GM18508 (cell line): ENCODE measurements around the gene PBRM1.

ENCODE experiments used
- ATAC-seq: cut with Tn5 transposase; IDR thresholded peaks from one replicate; pipeline ENCODE4 v1.9.1; 2021; ENCODE audit warnings: moderate number of reproducible peaks; ENCODE audit not compliant: insufficient read depth, unreplicated experiment

PBRM1 gene

DNA sequence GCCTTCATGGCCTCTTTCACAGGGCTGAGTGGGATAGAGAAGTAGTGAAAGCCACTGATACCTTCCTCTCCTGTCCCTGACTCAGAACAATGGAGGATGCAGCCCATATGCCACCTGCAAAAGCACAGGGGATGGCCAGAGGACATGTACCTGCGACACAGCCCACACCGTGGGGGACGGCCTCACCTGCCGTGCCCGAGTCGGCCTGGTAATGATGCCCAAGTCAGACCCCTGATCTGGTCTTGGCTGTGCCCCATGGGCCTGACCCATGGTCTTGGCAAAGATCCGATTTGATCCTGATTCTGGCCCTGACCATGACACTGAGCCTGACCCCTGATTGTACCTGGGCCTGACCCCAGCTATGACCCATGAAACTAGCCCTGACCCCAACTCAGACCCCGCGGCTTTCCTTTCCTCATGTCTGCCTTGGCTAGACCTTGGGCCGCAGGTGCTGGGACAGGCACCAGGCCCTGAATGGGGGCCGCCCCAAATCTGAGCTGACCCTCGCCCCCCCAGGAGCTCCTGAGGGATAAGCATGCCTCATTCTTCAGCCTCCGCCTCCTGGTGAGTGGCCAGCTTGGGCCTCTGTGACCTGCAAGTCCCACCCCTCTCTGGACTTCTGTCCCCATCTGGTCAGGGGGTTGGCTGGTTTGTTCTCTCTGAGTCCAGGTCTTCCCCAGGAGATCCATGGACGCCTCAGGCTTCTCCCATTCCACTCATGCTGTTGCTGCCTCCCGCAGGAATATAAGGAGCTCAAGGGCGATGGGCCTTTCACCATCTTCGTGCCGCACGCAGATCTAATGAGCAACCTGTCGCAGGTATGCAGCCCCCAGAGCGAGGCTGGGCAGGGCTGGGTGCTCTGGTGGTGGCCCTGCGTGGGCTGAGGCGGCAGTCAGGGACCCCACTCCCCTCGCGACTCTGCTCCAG is 167.7 kb downstream of the PBRM1 start:
- ATAC-seq = no peak

DNA sequence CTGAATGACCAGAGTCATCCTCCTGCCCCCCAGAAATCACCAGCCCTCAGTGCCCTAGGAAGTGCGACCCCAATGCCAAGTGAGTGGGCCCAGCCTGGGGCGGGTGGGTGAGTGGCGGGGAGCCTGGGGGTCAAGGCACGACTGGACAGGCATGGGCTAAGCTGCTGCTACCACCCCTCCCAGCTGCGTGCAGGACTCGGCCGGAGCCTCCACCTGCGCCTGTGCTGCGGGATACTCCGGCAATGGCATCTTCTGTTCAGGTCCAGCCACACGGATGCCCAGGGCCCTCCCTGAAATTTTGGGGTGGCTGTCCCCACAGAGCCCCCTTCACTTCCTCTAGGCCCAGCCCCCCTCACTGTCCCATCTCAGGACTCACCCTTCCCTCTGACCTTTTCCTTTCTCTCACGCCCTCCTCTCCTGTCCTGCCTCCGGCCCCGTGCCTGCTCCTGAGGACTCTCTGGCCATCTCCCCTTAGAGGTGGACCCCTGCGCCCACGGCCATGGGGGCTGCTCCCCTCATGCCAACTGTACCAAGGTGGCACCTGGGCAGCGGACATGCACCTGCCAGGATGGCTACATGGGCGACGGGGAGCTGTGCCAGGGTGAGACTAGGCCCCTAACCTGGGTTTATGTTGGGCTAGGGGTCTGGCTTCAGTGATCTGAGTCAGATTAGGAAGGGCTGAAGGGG is 169.1 kb downstream of the PBRM1 start:
- no peak for ATAC-seq

DNA sequence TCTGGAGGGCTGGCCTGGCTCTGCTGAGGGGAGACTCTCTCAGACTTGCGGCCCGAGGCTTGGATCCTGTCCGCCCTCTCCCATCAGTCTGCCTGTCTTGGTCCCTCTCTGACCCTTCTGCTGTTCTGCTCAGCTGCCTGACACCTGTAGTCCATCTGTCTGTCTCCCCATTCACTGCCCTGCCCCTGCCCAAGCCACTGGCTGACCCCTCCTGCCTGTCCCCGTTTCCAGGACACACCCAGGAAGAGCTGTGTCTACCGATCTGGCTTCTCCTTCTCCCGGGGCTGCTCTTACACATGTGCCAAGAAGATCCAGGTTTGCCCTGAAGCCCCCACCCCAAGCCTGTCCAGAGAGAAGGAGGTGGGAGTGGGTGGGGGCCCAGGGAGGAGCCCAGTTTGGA is 170.5 kb downstream of the PBRM1 start:
- ATAC-seq = no peak

DNA sequence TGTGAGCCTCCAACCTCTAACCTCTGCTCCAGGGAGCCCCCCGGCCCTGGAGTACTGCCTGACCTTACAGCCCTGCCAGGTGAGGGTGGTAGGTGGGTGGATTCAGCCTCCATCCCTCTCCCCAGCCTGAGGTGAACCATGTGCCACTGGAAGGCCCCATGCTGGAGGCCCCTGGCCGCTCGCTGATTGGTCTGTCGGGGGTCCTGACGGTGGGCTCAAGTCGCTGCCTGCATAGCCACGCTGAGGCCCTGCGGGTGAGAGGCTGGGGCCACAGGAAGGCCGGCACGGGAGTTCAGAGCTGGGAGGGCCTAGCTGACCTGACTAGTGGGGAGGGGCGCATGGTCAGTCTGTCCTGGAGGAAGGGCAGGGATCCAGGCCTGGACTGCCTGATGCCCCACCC is 171.1 kb downstream of the PBRM1 start:
- ATAC-seq = no peak

DNA sequence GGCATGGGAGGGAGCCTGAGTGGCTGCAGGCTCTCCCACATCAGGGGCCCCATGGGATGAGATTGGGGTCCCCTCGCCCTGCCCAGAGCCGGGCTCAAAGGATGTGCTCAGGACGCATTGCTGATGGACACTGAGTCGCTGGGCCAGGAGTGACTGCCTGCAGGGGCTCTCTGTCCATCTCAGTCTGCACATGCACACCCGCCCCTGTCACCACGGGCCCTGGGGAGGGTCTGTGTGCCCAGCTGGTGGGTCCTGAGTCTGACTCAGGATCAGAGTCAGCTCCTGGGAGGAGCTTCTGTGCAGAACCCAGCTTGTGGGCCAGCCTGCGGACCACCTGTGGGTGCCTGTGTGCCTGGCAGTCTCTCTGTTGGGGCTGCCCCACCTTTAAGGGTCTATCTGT is 172.4 kb downstream of the PBRM1 start:
- no peak for ATAC-seq

DNA sequence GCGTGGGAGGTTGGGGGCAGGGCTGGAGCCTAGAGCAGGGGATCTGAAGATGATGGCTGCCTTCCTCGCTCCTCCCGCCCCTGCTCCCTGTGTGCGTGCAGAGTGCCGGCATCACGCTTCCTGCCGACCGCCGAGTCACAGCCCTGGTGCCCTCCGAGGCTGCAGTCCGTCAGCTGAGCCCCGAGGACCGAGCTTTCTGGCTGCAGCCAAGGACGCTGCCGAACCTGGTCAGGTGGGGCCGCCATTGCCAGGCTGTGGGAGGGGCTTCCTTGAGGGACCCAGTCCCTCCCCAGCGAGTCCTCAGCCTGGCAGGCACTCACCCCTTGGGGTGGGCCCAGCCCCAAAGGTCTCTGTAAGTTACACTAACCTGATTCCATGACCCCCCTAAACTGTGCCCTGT is 173.0 kb downstream of the PBRM1 start:
- no peak for ATAC-seq

DNA sequence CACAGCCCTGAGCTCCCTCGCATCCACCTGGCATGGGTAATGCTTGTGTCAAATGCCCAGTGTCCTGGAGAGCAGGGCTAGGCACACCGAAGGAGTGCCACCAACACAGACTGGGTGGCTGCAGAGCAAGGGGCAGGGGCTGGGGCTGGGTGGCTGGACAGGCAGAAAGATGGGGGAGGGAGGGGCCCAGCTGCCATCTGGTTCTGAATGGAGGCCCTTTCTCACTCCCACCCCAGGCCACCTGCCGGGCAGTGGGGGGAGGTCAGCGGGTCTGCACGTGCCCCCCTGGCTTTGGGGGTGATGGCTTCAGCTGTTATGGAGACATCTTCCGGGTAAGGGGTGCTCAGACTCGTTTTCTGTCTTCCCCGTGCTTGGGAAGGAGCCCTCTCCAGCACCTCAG is 173.6 kb downstream of the PBRM1 start:
- no peak for ATAC-seq

DNA sequence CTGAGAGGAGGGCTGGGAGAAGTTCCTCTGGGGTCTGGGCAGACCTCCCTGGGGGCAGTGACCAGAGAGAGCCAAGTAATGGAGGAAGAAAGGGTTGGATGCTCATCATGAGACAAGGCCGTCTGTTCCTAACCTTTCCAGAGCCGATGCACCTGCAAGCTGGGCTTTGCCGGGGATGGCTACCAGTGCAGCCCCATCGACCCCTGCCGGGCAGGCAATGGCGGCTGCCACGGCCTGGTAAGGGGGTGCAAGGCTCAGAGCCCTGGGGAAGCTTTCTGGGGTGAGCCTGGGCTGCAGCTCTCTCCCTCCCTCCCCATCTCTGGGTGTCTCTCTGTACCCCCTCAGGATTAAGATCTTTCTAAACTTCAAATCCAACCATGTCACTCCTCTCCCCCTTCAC is 174.2 kb downstream of the PBRM1 start:
- ATAC-seq = no peak

DNA sequence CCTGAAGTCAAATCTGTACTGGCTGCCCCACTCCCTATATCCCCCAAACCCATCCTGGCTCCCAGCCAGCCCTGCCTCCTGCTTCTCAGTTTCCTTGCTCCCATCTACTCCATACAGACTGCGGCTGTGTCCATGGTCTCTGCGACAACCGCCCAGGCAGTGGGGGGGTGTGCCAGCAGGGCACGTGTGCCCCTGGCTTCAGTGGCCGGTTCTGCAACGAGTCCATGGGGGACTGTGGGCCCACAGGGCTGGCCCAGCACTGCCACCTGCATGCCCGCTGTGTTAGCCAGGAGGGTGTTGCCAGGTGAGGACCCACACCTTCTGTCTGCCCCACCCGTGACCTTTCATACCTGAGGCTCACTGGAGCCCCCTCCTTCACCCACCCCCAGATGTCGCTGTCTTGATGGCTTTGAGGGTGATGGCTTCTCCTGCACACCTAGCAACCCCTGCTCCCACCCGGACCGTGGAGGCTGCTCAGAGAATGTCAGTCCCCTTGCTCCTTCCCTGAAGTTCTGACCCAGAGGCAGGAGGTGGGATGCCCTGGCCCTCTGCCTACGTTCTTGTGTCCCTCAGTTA is 175.9 kb downstream of the PBRM1 start:
- ATAC-seq = no peak

DNA sequence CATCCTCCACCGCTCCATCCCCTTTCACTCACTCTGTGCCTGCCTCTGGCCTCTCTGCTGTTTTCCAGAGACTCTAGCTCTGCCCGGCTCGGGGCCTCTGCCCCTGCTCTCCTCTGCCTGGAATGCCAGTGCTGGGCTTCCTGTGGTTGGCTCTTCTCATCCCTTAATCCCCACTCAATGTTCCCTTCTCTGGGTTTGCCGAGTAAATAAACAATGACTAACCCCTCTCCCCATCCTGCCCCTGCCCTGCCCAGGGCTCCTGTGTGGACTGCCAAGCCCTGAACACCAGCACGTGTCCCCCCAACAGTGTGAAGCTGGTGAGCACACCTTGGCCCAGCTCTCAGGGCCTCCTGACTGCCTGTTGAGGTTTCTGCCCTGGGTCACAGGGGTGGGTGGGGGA is 178.4 kb downstream of the PBRM1 start:
- no peak for ATAC-seq

DNA sequence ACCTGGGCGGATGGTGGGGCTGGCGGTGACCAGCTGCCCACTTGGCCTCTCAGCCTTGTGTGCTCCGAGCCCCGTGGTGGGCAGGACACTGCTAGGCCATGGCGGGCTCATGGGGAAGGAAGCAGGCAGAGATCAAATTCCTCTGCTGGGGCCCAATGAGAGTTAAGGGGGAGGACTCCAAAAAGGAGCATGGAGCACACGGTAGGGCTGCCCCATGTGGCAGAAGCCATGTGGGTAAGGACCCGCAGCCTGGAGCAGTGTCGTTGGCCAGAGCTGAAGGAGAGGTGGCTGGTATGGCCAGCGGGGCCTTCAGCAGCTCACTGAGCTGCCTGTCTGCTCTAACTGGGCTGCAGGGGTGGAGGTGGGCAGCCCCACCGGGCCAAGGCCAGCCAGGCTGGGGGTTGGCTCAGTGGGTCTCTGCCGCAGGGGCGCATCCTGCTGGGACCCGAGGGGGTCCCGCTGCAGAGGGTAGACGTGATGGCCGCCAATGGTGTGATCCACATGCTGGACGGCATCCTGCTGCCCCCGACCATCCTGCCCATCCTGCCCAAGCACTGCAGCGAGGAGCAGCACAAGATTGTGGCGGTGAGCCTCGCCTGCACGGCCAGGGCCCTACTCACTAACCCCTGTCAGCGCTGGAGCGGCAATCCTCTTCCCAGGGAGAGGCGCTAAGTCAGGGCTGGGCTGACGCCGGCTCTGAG is 179.3 kb downstream of the PBRM1 start:
- ATAC-seq = no peak

DNA sequence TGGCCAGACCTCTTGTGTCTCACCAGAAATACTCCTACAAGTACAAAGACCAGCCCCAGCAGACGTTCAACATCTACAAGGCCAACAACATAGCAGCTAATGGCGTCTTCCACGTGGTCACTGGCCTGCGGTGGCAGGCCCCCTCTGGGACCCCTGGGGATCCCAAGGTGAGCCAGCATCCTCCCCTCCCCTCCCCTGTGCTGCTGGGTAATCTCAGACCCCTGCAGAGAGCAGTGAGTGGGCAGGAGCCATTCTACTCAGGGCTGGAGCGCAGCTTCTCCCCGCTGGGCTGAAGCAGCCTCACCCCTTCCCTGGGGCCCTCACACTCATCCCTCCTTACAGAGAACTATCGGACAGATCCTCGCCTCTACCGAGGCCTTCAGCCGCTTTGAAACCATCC is 180.7 kb downstream of the PBRM1 start:
- ATAC-seq = no peak

DNA sequence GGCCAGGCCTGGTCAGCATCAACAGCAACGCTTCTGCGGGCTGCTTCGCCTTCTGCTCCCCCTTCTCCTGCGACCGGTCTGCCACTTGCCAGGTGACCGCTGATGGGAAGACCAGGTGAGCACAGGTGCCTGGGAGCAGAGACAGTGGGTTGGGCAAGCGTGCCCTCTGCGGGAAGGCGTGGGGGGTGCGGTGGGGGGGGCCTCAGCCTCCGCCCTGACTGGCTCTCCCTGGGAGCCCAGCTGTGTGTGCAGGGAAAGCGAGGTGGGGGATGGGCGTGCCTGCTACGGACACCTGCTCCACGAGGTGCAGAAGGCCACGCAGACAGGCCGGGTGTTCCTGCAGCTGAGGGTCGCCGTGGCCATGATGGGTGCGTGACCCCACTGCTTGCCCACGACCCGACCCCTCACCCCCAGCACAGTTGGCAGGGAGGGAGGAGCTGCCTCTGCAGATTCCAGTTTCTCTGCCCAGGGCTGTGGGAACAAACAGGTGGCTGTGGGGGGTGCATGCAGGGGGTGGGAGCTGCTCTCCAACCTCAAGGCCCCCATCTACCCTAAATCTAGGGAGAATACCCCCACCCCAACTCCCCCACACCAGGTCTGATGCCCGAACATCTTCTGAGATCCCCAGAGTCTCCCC is 181.8 kb downstream of the PBRM1 start:
- ATAC-seq = no peak

DNA sequence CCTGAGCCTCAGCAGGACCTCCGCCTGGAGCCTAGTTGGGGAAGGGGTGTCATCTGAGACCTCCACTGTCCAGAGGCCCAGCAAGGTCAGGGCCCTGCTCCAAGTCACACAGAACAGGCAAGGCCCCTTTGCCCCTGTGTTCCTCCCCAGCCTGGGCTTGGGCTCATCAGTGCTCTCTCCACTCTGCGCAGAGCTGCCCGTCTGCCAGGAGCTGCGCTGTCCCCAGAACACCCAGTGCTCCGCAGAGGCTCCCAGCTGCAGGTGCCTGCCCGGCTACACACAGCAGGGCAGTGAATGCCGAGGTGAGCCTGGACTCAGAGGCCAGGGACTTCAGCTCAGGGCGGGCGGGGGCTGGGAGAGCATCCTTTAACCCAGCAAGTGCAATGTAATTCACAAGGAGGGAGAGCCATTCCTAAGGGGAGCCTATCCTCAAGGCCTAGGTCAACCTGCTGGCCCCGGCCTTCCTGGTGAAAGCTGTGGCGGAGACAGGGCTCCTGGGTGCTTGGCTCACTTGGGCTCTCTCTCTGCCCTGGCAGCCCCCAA is 182.8 kb downstream of the PBRM1 start:
- ATAC-seq = no peak

DNA sequence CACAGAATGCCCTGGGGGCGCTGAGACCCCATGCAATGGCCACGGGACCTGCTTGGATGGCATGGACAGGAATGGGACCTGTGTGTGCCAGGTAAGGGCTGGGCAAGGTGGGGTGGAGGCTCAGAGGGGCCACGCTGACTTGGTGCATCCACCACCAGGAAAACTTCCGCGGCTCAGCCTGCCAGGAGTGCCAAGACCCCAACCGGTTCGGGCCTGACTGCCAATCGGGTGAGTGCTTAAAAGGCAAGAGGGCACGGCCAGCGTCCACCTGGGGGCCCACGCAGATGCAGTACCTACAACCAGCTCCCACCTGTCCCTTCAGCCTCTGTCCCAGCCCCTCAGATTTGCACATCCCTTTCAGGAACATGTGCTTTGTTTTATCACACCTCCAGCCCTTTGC is 183.7 kb downstream of the PBRM1 start:
- no peak for ATAC-seq

DNA sequence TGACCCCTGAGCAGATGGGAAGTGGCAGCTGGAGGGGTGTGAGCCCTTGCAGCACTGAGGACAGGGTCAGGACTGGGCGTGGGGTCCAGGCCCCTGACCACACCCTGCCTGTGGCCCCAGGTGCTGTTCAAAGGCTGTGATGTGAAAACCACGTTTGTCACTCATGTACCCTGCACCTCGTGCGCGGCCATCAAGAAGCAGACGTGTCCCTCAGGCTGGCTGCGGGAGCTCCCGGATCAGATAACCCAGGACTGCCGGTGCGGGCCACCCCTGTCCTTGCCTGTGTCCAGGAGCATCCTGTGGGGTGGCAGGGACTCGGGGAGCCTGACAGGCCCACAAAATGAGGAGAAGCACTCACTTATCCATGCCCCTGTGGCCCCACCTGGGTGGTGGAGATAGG is 184.7 kb downstream of the PBRM1 start:
- no peak for ATAC-seq

DNA sequence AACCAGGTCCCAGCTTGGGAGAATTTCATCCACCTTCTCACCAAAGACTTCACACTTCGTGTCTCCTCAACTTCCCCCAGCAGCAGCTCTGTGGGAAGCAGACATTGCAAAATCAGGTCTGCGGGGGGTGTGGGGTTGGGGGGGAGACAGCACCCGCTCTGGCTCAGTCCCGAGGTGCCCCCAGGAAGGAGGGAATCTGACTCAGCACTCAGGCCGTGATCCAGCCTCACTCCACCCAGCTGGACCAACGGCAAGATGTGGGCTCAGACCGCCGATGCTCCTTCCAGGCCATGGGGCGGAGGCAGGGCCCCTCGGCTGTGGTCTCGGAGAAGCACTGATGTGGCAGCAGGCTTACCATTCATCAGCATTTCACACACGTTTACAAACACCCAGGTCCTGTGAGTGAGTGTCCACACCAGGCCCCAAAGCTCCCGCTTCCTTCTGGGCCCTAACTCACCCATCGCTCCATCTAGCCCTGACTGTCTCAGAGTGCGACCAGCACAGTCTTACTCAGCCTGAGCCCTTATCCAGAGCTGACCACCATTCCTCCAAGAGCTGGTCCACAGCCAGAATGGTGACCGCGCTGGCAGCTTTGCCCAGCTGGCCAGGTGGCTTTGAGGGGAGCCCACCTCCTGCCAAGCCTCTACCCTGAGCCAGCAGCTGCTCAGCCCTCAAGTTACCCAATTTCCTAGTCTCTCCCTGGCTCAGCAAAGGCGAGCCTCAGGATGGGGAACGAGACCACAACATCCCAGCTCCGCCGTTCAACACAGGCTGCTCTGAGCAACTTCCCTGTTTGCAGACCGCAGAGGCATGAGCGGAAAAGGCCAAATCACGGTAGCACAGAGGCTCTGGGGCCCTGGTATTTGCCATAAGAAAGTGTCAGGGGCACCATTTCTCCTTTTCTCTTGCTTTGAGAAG is 187.3 kb downstream of the PBRM1 start:
- ATAC-seq = no peak

DNA sequence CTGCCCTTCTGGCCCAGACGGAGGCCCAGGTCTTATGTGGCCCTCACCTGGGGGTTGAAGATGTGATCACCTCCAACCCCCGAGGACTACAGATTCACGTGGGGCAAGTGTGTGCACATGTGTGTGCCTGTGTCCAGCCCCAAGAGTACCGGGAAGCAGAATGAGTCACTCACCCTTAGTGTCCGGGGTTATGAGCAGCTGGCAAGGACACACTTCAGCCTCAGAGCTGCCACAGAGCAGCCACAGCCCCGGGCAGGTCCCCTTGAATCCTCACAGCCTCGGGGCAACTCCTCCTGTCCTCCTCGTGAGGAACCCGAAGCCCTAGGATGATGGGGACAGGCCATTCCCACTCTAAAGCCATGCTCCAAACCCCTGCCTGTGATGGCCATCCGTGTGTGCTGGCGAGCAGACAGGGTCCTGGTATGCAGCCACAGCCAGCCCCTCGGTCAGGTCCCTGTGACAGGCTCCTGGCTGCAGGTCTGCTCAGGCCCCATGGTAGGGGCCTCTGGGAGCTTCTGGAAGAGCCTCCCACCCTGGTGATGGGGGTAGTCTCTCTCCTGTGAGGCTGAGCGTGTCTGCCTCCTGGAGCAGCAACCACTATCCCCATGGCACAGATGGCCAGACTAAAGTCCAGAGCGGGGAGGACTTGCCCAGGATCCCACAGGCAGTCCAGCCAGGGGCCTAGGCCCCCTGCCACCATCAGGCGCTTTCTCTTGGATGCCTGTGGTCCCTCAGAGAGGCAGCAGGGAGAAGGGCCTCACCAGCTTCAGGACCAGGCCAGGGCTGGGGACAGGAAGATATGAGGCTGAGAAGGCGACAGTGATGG is 189.7 kb downstream of the PBRM1 start:
- ATAC-seq = no peak
